ENCODE results near the gene BTNL9.
"Not testable (repeated sequence)": the region's sequence is repeated elsewhere in the genome, so short reads cannot be mapped to it uniquely, and the experiment has no call there.

Gene BTNL9

DNA sequence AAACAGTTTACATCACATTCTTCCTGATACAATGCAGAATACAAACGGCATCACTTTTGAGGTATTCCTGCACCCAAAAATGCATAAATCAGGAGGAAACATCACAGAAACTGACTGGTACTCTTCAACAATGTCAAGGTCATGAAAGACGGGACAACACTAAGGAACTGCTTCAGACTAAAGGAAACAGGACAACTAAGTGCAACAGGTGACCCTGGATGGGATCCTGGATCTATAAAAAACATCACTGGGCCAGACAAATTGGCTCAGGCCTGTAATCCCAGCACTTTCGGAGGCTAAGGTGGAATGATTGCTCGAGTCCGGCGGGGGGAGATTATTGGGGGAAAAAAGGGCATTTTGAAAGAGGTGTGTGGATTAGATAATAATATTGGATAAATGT is 22.6 kb downstream of the BTNL9 start:
- DNase-seq (ENCODE audit: low read depth): no peak

DNA sequence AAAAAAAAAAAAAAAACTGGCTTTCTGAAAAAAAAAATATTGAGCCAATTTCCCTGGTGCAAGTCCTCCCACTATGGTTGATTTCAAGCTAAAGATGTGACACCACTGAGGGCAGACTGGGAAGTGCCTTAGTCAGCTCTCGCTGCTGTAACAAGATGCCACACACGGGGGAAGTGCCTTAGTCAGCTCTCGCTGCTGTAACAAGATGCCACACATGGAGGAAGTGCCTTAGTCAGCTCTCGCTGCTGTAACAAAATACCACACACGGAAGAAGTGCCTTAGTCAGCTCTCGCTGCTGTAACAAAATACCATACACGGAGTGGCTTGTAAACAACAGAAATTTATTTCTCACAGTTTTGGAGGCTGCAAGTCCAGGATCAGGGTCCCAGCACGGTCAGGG is 23.4 kb downstream of the BTNL9 start:
- no peak for DNase-seq (ENCODE audit: low read depth)

GRCh38 chr5:181064987-181065386 is 24.9 kb downstream of the BTNL9 start:
- DNase-seq (ENCODE audit: low read depth): no peak

- no peak for DNase-seq (ENCODE audit: low read depth)
Measured at GRCh38 chr5:181069767-181070491, 29.9 kb downstream of the BTNL9 start.

GRCh38 chr5:181070523-181070922 is 30.5 kb downstream of the BTNL9 start:
- no peak for DNase-seq (ENCODE audit: low read depth)

DNA sequence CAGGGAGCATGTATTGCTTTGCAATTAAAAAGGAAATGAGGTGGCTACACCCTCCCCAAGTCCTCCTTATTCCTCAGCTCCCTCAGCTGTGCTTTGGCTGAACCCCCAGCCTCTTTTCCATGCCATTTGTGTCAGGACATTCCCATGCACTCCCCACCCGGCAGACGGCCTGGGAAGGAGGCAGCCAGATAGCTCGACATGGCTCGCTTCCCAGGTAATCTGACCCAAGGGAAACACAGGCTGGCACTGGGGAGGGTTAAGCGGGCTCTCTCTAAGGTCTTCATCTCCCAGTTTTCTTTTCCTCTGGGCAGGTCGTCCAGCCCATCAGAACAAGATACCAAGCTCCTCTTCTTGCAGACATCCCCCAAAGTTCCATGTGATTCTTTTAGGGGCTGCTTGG is 31.2 kb downstream of the BTNL9 start:
- DNase-seq (ENCODE audit: low read depth): no peak

- no peak for DNase-seq (ENCODE audit: low read depth)
Measured at GRCh38 chr5:181076920-181077319, 36.9 kb downstream of the BTNL9 start.

DNA sequence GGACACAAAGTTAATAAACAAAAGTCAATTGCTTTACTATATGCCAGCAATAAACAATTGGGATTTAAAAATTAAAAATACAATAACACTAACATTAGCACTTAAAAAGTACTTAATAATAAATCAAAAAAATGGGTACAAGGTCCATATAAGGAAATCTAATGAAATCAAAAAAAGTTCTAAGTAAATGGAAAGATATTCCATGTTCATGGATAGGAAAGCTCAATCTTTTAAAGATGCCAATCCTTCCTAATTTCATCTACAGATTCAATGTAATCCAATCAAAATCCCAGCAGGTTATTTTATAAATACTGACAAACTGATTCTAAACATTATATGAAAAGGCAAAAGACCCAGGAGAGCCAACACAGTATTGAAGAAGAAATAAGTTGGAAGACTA is 41.9 kb downstream of the BTNL9 start:
- DNase-seq (ENCODE audit: low read depth): no peak

GRCh38 chr5:181084621-181085195 is 44.6 kb downstream of the BTNL9 start:
- DNase-seq (ENCODE audit: low read depth): no peak

DNA sequence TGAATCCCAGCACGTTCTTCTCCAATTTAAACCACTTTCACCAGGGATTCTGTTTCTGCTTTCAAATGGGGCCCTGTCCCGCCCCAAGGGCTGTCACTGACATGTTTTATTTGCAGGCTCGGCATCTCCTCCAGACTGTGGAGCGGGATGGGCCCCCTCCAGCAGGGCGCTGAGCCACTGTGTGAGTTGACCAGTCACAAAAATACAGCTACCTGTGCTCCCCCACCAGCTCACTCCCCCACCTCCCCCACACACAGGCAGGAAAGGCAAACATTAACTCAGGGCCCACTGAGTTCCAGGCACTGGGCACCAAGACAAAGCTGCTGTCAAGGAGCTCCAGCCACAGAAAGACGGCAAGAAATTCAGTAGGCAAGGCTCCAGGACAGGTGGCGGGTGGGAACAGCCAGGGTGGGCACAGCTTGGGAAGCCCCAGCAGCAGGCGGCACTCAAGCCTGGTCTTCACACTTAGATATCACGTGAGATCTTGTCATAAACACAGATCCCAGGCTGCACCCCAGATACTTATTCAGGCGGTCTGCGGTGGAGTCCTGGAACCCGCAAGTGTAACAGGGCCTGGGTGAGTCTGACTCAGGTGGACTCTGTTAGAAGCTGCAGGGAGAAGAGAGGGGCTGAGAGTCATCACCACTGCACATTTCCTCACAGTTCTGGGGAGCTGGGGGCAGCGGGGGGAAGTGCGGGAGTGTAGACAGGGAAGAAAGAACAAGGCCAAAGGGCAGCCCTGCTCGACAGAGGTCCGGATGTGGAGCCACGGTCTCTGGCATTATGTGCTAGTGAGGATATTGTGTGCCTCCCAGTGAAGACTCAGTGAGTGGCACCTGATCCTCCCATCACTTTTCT is 46.2 kb downstream of the BTNL9 start:
- DNase-seq (ENCODE audit: low read depth): no peak

- no peak for DNase-seq (ENCODE audit: low read depth)
Measured at GRCh38 chr5:181086884-181087205, 46.8 kb downstream of the BTNL9 start.

- DNase-seq (ENCODE audit: low read depth): no peak
Measured at GRCh38 chr5:181087309-181087708, 47.2 kb downstream of the BTNL9 start.

DNA sequence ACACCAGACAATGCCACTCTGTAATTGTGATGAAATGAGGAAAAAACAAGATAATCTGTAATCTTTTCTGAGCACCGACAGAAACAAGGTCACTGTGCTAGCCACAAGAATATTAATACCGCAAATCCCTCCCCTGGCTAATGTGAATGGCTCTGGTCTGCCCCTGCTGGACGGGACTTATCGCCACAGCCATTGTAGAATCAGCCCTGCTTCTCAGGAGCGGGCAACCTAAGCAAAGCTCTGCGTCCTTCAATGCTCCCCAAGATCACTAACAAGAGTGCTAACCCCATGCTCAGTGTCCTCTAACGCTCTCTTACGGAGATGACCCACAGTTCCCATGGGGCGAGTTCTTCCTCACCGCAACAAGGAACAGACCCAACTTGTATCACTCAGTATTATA is 48.2 kb downstream of the BTNL9 start:
- no peak for DNase-seq (ENCODE audit: low read depth)

GRCh38 chr5:181092428-181092827 is 52.4 kb downstream of the BTNL9 start:
- DNase-seq (ENCODE audit: low read depth): no peak

DNA sequence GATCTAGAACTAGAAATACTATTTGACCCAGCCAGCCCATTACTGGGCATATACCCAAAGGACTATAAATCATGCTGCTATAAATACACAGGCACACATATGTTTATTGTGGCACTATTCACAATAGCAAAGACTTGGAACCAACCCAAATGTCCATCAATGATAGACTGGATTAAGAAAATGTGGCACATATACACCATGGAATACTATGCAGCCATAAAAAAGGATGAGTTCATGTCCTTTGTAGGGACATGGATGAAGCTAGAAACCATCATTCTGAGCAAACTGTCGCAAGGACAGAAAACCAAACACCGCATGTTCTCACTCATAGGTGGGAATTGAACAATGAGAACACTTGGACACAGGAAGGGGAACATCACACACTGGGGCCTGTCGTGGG is 55.1 kb downstream of the BTNL9 start:
- DNase-seq (ENCODE audit: low read depth): not testable (repeated sequence)

- DNase-seq (ENCODE audit: low read depth): not testable (repeated sequence)
Measured at GRCh38 chr5:181096721-181097382, 56.8 kb downstream of the BTNL9 start.

DNA sequence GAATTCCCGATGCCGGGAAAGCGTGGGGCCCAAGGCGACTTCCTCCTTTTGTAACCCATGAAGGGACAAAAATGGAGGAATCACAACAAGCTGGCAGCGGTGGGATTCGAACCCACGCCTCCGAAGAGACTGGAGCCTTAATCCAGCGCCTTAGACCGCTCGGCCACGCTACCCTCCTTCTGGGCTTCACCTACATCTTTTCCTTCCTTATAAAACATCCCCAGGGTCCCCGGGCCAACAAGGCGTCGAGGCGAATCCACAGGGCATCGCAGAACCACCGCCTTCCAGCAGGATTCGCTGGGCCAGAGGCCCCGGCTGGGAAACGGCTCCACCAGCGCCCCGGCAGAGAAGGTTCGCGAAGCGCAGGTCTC is 57.3 kb downstream of the BTNL9 start:
- DNase-seq (ENCODE audit: low read depth): not testable (repeated sequence)

DNA sequence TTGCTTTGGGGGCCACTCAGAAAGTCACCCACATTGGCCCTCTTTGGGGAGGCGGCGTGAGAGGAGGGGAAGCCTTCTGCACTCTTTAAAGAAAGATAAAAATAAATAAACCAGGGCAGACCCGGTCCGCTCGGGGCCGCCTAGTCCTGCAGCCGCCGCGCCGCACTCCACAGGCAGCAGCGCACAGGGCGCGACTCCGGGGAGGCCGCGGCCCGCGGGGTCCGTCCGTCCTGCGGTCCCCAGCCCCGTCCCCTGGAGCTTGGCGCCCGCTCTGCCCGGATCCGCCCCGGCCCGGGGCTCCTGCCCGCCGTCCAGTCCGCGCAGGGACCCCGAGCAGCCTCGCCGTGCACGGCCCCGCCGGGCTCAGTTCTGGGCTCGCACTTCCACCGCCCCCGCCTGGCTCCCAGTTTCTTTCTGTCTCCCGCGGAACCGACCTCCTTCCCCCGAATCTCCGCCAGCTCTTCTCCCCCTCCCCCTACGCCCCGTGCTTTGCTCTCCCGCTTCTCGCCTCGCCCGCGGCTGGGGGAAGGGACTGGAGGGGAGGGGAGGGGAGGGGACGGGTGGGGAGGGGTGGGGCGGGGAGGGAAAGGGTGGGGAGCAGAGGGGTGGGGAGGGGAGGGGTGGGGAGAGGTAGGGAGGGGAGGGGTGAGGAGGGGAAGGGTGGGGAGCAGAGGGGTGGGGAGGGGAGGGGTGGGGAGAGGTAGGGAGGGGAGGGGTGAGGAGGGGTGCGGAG is 57.9 kb downstream of the BTNL9 start:
- not testable (repeated sequence) for DNase-seq (ENCODE audit: low read depth)

DNA sequence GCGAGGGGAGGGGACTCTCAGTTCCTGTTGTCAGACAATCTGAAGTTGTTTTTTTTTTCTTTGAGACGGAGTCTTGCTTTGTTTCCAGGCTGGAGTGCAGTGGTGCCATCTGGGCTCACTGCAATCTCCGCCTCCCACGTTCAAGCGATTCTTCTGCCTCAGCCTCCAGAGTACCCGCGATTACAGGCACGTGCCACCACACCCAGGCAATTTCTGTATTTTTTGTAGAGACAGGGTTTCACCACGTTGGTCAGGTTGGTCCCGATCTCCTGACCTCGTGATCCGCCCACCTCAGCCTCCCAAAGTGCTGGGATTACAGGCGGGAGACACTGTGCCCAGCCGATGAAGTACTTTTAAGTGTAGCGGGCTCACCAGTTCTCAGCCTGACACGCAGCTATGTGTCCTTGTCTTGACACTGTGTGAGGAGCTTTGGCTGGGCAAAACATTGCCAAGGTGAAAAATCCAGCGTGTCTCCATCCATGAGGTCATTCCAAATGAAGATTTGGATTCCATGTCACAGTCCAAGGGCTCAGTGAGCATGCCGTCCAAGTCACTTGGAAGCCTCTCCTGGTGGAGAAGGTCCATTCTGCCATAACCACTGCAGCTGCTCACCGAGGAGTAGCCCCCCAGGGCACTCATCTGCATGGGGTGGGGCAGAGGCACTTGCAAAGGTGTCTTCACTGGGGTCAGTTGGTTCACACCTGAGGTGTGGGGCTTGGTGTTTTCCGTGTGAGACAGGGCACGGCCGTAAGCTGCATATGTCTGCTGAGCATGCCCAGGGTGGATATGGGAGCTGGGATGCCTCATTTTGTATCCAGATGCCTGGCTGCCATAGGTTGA is 58.9 kb downstream of the BTNL9 start:
- no peak for DNase-seq (ENCODE audit: low read depth)

GRCh38 chr5:181099602-181100086 is 59.6 kb downstream of the BTNL9 start:
- no peak for DNase-seq (ENCODE audit: low read depth)
